Tongue (tissue), 2 donors: ENCODE measurements around the gene SLC26A3. TPM values are rescaled to one million over a fixed set of nuclear protein-coding genes. Genes with fewer than 3 reads are reported as not detected.

Experiments
- DNase-seq: peaks from one replicate; pipeline ENCODE4 v3.0.0-alpha.2; 2015
- total RNA-seq: library from RNA; depleted of rRNA; stranded (reverse); fragments of >200 nt; gene quantifications from one replicate; pipeline ENCODE4 v1.2.3, GENCODE V29; 2014

The SLC26A3 gene
- total RNA-seq, 1 donor from 2014 or later = not detected

DNA sequence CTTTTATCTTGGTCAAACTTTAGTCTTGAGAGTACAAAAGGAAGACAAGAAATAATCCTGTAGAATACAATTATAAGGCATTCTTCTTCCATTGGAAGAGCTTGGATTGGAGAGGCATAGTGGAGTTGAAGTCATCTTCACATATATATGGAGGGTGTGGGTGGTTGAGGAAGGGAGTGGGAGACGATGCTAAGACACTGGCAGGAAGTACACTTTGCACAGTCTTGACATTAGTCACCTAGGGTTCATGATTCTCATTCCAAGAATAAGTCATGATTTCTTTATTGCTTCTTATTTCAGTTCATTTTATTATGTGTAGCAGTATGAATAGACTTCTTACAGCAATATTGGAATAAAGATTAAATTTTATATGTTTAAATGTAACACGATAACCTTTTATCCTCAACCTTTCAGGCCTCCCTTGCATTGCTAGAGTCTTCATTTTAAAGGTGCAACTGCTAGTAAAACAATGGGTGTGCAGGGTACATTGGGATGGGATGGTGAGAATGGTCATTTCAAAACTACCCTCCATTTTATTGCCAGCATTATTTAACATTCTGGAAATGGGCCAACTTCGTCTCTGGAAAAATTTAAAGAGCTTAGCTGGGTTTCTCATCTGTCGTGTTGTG is 12.3 kb upstream of the SLC26A3 start:
- DNase-seq = no peak

- no peak for DNase-seq
Measured at GRCh38 chr7:107813524-107813923, 10.5 kb upstream of the SLC26A3 start.

DNA sequence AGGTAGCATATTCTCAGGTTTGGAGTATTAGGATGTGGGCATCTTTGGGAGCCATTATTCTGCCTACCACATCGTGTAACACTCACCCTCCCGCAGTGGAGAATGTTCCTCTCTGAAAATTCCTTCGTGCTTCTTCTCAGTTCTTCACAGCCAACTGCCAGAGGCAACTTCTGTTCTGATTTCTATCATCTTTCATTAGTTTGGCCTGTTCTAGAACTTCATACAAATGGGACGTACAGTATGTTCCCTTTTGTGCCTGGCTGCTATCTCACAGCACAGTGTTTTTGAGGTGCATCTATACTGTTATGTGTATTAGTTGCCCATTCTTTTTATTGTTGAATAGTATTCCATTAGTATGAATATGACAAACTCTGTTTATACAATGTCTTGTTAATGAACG is 8.9 kb upstream of the SLC26A3 start:
- no peak for DNase-seq

- DNase-seq = no peak
Measured at GRCh38 chr7:107810626-107811025, 7.6 kb upstream of the SLC26A3 start.

- no peak for DNase-seq
Measured at GRCh38 chr7:107809179-107809578, 6.2 kb upstream of the SLC26A3 start.

DNA sequence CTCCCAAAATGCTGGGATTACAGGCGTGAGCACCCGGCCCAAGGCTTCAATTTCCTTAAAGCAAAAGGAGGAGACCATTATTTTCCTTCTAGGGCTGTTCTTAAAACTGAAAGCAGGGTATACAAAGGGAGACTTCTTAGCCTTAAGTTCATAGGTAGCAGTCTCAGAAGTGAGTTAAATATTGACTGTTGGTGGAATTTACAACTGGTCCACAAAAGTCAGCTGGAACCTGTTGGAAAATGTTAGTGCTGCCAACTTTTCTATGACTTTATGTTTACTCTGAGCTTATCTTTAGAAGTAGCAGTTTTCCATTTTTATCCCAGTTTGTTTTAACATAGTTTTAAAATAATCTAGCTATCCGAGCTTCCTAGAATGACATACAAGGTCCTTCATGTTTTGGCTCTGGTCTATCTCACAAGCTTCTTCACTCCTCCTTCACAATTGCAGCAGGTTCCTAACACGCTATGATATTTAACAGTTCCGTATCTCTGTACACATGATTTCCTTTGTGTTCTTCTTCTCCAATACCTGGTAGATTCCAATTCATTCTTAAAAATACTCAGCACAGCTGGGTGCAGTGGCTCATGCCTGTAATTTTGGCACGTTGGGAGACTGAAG is 3.3 kb downstream of the SLC26A3 start:
- peak; percentile 26 for DNase-seq

DNA sequence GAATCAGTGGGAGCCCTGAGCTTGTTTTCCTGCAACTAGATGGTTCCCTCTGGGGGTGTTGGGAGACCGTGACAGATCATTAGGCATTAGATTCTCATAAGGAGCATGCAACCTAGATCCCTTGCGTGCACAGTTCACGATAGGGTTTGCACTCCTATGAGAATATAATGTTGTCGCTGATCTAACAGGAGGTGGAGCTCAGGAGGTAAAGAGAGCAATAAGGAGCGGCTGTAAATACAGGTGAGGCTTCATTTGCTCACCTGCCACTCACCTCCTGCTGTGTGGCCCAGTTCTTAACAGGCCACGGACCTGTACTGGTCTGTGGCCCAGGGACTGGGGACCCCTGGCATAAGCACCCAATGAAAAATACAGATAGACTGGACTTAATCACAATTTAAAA is 10.7 kb downstream of the SLC26A3 start:
- DNase-seq = no peak

DNA sequence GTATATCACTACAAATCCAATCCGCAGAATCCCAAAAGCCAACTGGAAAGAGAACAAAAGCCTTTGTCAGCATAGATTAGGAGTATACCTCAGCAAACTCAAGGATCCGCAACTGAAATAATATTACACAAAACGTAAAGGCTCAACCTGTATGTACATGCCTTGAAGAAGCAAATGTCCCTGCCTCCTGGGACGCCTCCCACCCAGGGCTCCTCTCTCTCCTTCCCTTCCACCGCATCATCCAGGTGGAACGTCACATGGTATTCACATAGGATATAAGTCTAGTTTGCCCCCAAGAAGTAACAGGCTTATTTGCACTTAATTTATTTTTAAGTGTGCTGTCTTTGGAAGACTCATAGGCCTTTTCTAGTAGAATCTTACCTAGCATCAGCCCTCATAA is 13.4 kb downstream of the SLC26A3 start:
- DNase-seq = no peak

- DNase-seq = no peak
Measured at GRCh38 chr7:107788662-107789061, 14.4 kb downstream of the SLC26A3 start.

DNA sequence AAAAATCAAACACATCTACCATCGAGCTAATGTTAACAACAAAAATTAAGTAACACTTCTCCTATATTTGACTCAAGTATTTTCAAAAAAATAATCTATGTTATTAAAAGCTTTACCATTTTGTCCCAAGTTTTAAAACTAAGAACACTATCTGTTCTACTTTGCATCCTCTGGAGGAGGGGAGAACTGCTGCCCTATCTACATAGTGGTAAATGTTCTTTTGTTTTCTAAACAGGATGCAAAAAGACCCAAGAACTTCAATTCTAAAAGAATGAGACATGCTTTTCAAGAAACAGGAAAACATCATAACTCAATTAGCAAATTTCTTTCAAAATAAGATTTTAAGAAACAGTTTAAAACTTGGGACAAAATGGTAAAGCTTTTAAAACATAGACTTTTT is 14.8 kb downstream of the SLC26A3 start:
- DNase-seq = no peak

GRCh38 chr7:107785926-107786325 is 17.1 kb downstream of the SLC26A3 start:
- peak; percentile 7 for DNase-seq

DNA sequence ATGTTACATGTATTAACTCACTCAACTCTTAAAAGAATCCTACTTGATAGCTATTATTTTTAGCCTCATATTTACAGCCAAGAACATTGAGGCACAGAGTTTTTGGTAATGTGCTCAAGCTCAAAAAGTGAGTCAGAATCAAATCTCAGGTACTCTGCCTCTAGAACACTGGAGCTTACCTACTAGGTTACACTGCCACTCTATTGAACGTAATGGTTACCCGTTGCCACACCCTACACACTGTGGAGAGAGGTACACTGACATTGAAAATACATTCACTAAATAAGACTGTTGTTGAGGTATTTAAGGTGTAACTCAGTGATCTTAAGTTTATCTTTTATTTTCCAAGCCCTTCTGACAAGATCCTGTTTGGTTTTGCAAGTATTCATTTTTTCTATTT is 17.9 kb downstream of the SLC26A3 start:
- DNase-seq = no peak

DNA sequence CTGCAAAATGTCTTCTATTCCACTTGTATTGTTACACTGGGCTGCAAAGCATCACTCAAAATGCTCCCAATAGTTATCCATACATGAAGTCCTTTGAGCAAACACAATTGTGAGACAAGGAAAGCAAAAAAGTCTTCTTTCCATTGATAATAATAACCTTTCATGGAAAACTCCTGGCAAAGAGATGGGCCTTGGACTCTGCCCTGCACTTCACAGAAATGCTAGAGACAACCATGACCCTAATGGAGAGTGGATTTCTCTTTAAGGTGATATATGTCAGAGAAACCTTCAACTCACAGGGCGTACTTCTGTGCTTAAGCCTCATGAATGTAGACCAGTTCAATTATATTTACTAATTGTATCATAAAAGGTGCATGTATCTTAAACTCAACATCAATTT is 19.4 kb downstream of the SLC26A3 start:
- DNase-seq = no peak

GRCh38 chr7:107782374-107782773 is 20.6 kb downstream of the SLC26A3 start:
- DNase-seq = no peak

GRCh38 chr7:107779647-107780099 is 23.4 kb downstream of the SLC26A3 start:
- no peak for DNase-seq

- DNase-seq = no peak
Measured at GRCh38 chr7:107778283-107778682, 24.7 kb downstream of the SLC26A3 start.

DNA sequence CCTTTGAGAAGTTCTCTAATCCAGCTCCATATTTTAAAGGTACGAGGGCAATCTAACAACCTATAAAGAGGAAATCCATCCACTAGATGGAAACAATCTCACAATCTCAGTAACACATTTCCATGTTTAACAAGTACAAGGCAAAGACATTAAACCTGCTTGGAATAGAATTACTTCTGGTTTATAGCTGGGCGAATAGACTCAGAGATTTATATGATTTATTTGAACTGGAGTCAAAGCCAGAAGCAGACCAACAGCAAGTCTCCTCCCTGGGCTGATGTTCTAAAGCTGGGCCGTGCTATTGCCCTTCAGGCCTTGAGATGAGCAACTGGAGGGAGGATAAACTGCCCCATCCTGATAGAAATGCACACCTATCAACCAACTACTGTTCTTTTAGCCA is 25.3 kb downstream of the SLC26A3 start:
- no peak for DNase-seq

GRCh38 chr7:107773027-107773426 is 30.0 kb downstream of the SLC26A3 start:
- no peak for DNase-seq

- DNase-seq = no peak
Measured at GRCh38 chr7:107768263-107768662, 34.8 kb downstream of the SLC26A3 start.

GRCh38 chr7:107767391-107767790 is 35.6 kb downstream of the SLC26A3 start:
- no peak for DNase-seq

DNA sequence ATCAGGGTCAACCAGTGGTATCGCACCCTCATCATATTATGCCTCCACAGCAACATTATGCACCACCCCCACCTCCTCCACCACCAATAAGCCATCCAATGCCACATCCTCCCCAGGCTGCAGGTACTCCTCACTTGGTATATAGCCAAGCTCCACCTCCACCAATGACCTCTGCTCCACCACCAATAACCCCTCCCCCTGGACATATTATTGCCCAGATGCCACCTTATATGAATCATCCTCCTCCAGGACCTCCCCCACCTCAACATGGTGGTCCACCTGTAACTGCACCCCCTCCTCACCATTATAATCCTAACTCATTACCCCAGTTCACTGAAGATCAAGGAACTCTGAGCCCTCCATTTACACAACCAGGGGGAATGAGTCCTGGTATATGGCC is 44.4 kb downstream of the SLC26A3 start:
- no peak for DNase-seq

DNA sequence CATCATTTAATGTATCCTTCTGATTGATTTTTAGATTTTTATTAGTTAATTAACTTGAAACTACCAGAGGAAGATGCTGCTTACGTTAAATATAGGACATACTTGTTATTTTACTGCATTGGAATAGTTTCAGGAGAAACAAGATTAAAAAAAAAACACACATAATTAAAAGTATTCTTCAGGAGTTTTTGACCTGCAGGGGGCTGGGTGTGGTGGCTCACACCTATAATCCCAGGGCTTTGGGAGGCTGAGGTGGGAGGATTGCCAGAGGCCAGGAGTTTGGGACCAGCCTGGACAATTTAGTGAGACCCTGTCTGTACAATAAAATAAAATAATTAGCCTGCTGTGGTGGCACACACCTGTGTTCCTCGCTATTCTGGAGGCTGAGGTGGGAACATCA is 48.4 kb downstream of the SLC26A3 start:
- DNase-seq = no peak

GRCh38 chr7:107751113-107751512 is 51.9 kb downstream of the SLC26A3 start:
- DNase-seq = no peak

DNA sequence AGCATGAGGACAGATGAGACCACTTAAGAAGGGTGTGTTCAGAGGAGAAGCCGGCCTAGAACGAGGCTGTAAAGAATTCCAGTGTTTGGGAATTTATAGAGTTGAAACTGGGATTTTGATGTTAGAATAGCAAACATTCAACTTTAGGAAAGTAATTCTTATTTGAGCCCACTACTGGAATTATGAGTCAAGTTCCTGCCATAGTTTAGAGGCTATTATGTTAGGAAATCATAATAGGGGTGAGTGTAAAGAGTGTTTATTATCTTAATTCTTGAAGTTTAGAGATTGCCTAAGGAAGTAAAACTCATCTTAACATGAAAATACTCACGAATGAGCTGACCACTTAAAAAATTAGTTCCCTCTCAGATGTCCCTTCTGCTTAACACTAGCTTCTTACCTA is 57.0 kb downstream of the SLC26A3 start:
- DNase-seq = no peak
